Endodermal cell (in vitro differentiated cells): ENCODE data around the gene IRS2. TPM values are rescaled to one million over a fixed set of nuclear protein-coding genes. Genes with fewer than 3 reads are reported as not detected.

ENCODE experiments used
- DNase-seq: peaks from one replicate; pipeline ENCODE4 v3.0.0-alpha.2; 2017
- H3K27ac ChIP-seq: 2 replicates; pipeline ENCODE4 v1.5.1; 2013; ENCODE audit warnings: mild to moderate bottlenecking, low read depth, low read length, moderate library complexity
- H3K27me3 ChIP-seq: 2 replicates; pipeline ENCODE4 v1.6.1; 2013; ENCODE audit warnings: mild to moderate bottlenecking, low read length, moderate library complexity; ENCODE audit not compliant: insufficient read depth, control insufficient read depth, poor library complexity, severe bottlenecking
- H3K36me3 ChIP-seq: 2 replicates; pipeline ENCODE4 v1.7.0; 2013; ENCODE audit warnings: mild to moderate bottlenecking, low read length, moderate library complexity; ENCODE audit not compliant: control insufficient read depth, insufficient read depth
- H3K4me1 ChIP-seq: one replicate; pipeline ENCODE4 v1.7.0; 2013; ENCODE audit warnings: low read length; ENCODE audit not compliant: control insufficient read depth, insufficient read depth
- H3K4me3 ChIP-seq: 2 replicates; pipeline ENCODE4 v1.5.1; 2013; ENCODE audit warnings: mild to moderate bottlenecking, low read length, moderate library complexity
- H3K9ac ChIP-seq: 2 replicates; pipeline ENCODE4 v1.6.1; 2013; ENCODE audit warnings: mild to moderate bottlenecking, low read length, moderate library complexity; ENCODE audit not compliant: poor library complexity, severe bottlenecking; ENCODE audit errors: extremely low read depth
- H3K9me3 ChIP-seq: 2 replicates; pipeline ENCODE4 v1.6.1; 2013; ENCODE audit warnings: mild to moderate bottlenecking, low read length, moderate library complexity; ENCODE audit not compliant: control insufficient read depth
- H3K27ac Mint-ChIP-seq: 2 replicates; pipeline ENCODE4 v1.8.0; 2020; ENCODE audit warnings: mixed read lengths
- H3K27me3 Mint-ChIP-seq: 2 replicates; pipeline ENCODE4 v1.8.0; 2021; ENCODE audit warnings: mild to moderate bottlenecking, mixed read lengths; ENCODE audit not compliant: insufficient read depth
- H3K36me3 Mint-ChIP-seq: 2 replicates; pipeline ENCODE4 v1.8.0; 2020; ENCODE audit warnings: low read depth, mixed read lengths
- H3K4me1 Mint-ChIP-seq: 2 replicates; pipeline ENCODE4 v1.8.0; 2020; ENCODE audit warnings: mixed read lengths
- H3K4me3 Mint-ChIP-seq: 2 replicates; pipeline ENCODE4 v1.8.0; 2020; ENCODE audit warnings: mild to moderate bottlenecking, moderate library complexity, mixed read lengths
- H3K9me3 Mint-ChIP-seq: 2 replicates; pipeline ENCODE4 v1.8.0; 2020; ENCODE audit warnings: mild to moderate bottlenecking, mixed read lengths
- CTCF ChIP-seq: fragments of 200-600 bp; sonication (generic); conservative IDR thresholded peaks from 2 replicates; pipeline ENCODE4 v1.5.0; 2021; ENCODE audit warnings: antibody characterized with exemption, mild to moderate bottlenecking
- WGBS, 2 experiments: methylation state at CpG; one replicate each; pipeline versions ENCODE4 v1.1.5 to v1.1.7; 2013; ENCODE audit warnings: missing lambda C conversion rate in 2 of 2, mixed read lengths in 1 of 2; ENCODE audit not compliant: insufficient coverage in 1 of 2, insufficient read length in 1 of 2; 5-methylcytosine and 5-hydroxymethylcytosine counted together
- total RNA-seq, 2 donors: library from RNA; stranded (reverse); fragmentation: NEBNext Ultra II Directional in 1 of 2; extraction: Animal tissue kit (Norgen Biotek cat#: 25700) in 1 of 2; gene quantifications; 2 replicates in 1 of 2; 3 replicates in 1 of 2; pipeline ENCODE4 v1.2.1, GENCODE V29; 2021

The IRS2 gene
- total RNA-seq, 2 donors from 2014 or later, result 16.9 to 23.7 TPM

GRCh38 chr13:109821103-109821502 is 34.7 kb upstream of the IRS2 start:
- TF ChIP-seq CTCF, result no peak
- Mint-ChIP-seq H3K9me3 (peaks cover 7% of the 10 kb centered on the region), H3K27ac (no peak overlapping the region), H3K27me3 (no peaks in the 10 kb centered on the region), H3K4me3 (no peak overlapping the region), H3K36me3 (no peaks in the 10 kb centered on the region), H3K4me1 (peaks cover 4% of the 10 kb centered on the region)
- Histone ChIP-seq H3K9ac (no peak overlapping the region), H3K4me3 (no peak overlapping the region), H3K4me1 (no peaks in the 10 kb centered on the region), H3K9me3 (no peaks in the 10 kb centered on the region), H3K27ac (no peak overlapping the region), H3K36me3 (no peaks in the 10 kb centered on the region), H3K27me3 (no peaks in the 10 kb centered on the region)
- WGBS, 2 experiments, result 67 to 71% methylated on average over 3 of the region's 3 CpGs
- no peak for DNase-seq

- no peak overlapping the region for H3K27ac Mint-ChIP-seq
- no peaks in the 10 kb centered on the region for H3K4me1 ChIP-seq
- H3K27me3 Mint-ChIP-seq, result no peaks in the 10 kb centered on the region
- 90 to 92% methylated on average over 5 to 6 of the region's 6 CpGs for WGBS, 2 experiments
- H3K27ac ChIP-seq, result no peak overlapping the region
- no peak overlapping the region for H3K4me3 ChIP-seq
- DNase-seq, result no peak
- H3K27me3 ChIP-seq, result no peaks in the 10 kb centered on the region
- no peaks in the 10 kb centered on the region for H3K36me3 ChIP-seq
- no peak overlapping the region for H3K4me3 Mint-ChIP-seq
- H3K36me3 Mint-ChIP-seq, result no peaks in the 10 kb centered on the region
- H3K9me3 Mint-ChIP-seq, result peaks cover 7% of the 10 kb centered on the region
- no peaks in the 10 kb centered on the region for H3K9me3 ChIP-seq
- TF ChIP-seq CTCF, result no peak
- H3K9ac ChIP-seq, result no peak overlapping the region
- H3K4me1 Mint-ChIP-seq, result peaks cover 4% of the 10 kb centered on the region
These were observed 33.5 kb upstream of the IRS2 start for GRCh38 chr13:109819874-109820273.

- Histone ChIP-seq H3K9me3 (no peaks in the 10 kb centered on the region), H3K4me1 (no peaks in the 10 kb centered on the region), H3K36me3 (no peaks in the 10 kb centered on the region), H3K4me3 (no peak overlapping the region), H3K27me3 (no peaks in the 10 kb centered on the region), H3K27ac (no peak overlapping the region), H3K9ac (no peak overlapping the region)
- Mint-ChIP-seq H3K36me3 (no peaks in the 10 kb centered on the region), H3K27ac (no peak overlapping the region), H3K27me3 (no peaks in the 10 kb centered on the region), H3K4me3 (no peak overlapping the region), H3K4me1 (peaks cover 4% of the 10 kb centered on the region), H3K9me3 (peaks cover 2% of the 10 kb centered on the region)
- no peak for DNase-seq
- 90 to 100% methylated on average over 1 to 5 of the region's 5 CpGs for WGBS, 2 experiments
- no peak for TF ChIP-seq CTCF
These were observed 32.5 kb upstream of the IRS2 start for GRCh38 chr13:109818886-109819285.
